ENCODE measurements around the gene DYSF. TPM values are rescaled to one million over a fixed set of nuclear protein-coding genes. Genes with fewer than 3 reads are reported as not detected.
A peak's percentile ranks its signal among the peaks of the same experiment; 100 is the strongest.

Gene DYSF
- total and polyA plus RNA-seq, 2 donors (not counting 3 experiments of a cell fraction or from before 2014, with no cell fraction given) = 50.9 to 152 TPM

DNA sequence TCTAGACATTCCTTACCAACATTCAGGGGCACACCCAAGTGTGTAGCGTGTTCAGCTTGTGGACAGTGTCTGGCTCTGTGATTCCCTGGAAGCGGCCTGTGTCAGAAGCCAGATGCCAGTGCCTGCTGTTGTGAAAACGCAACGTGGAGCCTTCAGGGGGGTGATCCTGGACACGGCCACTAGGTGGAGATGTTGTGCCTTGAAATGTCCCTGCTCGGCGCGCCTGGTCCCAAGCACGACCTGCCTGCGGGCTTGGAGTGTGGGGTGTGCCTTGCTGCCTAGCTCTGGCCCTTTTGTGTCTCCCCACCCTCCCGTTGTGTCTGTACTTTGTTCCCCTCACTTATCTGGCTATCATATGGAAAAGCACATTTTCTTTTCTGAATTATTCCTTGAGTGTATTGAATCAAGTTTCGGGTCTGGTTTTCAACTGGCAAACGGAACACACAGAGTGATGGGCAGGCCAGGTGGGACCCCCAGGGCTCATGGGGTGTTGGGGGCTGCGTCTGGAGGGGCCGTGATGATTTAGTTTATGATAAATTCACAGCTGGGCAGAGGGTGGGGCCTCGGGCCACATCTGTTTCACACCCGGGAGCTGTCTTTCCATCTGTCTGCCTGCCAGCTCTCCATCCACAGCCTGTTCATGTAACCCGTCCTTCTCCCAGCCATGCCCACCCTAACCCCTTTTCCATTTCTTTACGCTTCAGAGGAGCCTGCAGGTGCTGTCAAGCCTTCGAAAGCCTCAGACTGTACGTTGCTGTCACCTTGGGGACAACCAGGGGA, 95.5 kb downstream of the DYSF start:
- H3K9ac ChIP-seq (replicated peaks; ENCODE audit: extremely low read depth, insufficient read depth, low read length) = no peak overlapping the region
- H3K79me2 ChIP-seq (ENCODE audit: control insufficient read depth, insufficient read depth, low read length) = no peaks in the 10 kb centered on the region
- no peak overlapping the region for H3K27ac ChIP-seq (ENCODE audit: insufficient read depth, low read depth, low read length)
- ChIA-PET POLR2A (no interaction called here), CTCF (interaction anchor here (0.7 to 4.1 kb wide), 5 partner anchors 10 to 601 kb away, joined by 3 to 33 read pairs (median 3); no protein-coding TSS in a partner anchor)
- DNase-seq (ENCODE audit: low read depth, low spot score) (peak; percentile 51), FAIRE-seq (peak; percentile 83)
- intact Hi-C loops (cut with micrococcal nuclease) (loop anchor here (1.0 to 10.0 kb wide), 5 partner anchors 56 to 1196 kb away; no protein-coding TSS in a partner anchor), dilution Hi-C loops (cut with MboI; ENCODE audit: extremely low pct_ligation_motif_present, low sequenced_read_pairs) (no loop called here)
- H3K9me1 ChIP-seq (replicated peaks; ENCODE audit: control insufficient read depth, extremely low read depth, insufficient read depth, low read length) = no peaks in the 10 kb centered on the region
- H3K27me3 ChIP-seq (ENCODE audit: control insufficient read depth in 2 of 2, insufficient read depth in 2 of 2, low read length in 2 of 2) = no peaks in the 10 kb centered on the region
- peaks cover 0 to 16% of the 10 kb centered on the region in 2 experiments for H3K36me3 ChIP-seq (ENCODE audit: control insufficient read depth in 2 of 2, extremely low read depth in 1 of 2, insufficient read depth in 2 of 2, low read length in 2 of 2)
- no peak overlapping the region for H3K4me2 ChIP-seq (ENCODE audit: insufficient read depth, low read length)
- H2AFZ ChIP-seq (ENCODE audit: low read depth, low read length) = no peak overlapping the region
- H3K4me1 ChIP-seq (ENCODE audit: control insufficient read depth, extremely low read depth, insufficient read depth, low read length) = peaks cover 11% of the 10 kb centered on the region
- no peaks in the 10 kb centered on the region for H4K20me1 ChIP-seq (replicated peaks; ENCODE audit: control insufficient read depth, extremely low read depth, insufficient read depth, low read length)
- no peak overlapping the region for H3K4me3 ChIP-seq (replicated peaks in 1 of 3; ENCODE audit: insufficient read depth in 1 of 3, low read depth in 1 of 3, low read length in 3 of 3)
- no TSS peak for BruUV-seq (replicated peaks)
- TF ChIP-seq, protein P1, sequence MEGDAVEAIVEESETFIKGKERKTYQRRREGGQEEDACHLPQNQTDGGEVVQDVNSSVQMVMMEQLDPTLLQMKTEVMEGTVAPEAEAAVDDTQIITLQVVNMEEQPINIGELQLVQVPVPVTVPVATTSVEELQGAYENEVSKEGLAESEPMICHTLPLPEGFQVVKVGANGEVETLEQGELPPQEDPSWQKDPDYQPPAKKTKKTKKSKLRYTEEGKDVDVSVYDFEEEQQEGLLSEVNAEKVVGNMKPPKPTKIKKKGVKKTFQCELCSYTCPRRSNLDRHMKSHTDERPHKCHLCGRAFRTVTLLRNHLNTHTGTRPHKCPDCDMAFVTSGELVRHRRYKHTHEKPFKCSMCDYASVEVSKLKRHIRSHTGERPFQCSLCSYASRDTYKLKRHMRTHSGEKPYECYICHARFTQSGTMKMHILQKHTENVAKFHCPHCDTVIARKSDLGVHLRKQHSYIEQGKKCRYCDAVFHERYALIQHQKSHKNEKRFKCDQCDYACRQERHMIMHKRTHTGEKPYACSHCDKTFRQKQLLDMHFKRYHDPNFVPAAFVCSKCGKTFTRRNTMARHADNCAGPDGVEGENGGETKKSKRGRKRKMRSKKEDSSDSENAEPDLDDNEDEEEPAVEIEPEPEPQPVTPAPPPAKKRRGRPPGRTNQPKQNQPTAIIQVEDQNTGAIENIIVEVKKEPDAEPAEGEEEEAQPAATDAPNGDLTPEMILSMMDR (IDR thresholded peaks at IDR 0.05; ENCODE audit: extremely low read depth in 1 of 2, insufficient read depth in 1 of 2, low read depth in 1 of 2, low read length in 2 of 2) = peak; percentile 72 to 77
- no peak for TF ChIP-seq FOS (IDR thresholded peaks at IDR 0.05; ENCODE audit: borderline replicate concordance, insufficient read depth, low read length)
- H3K9me3 ChIP-seq (replicated peaks; ENCODE audit: control insufficient read depth, insufficient read depth, low read length) = no peaks in the 10 kb centered on the region

All from endothelial cell of umbilical vein (primary cell).